ENCODE results near the gene KDSR.

- TF ChIP-seq, protein P1, sequence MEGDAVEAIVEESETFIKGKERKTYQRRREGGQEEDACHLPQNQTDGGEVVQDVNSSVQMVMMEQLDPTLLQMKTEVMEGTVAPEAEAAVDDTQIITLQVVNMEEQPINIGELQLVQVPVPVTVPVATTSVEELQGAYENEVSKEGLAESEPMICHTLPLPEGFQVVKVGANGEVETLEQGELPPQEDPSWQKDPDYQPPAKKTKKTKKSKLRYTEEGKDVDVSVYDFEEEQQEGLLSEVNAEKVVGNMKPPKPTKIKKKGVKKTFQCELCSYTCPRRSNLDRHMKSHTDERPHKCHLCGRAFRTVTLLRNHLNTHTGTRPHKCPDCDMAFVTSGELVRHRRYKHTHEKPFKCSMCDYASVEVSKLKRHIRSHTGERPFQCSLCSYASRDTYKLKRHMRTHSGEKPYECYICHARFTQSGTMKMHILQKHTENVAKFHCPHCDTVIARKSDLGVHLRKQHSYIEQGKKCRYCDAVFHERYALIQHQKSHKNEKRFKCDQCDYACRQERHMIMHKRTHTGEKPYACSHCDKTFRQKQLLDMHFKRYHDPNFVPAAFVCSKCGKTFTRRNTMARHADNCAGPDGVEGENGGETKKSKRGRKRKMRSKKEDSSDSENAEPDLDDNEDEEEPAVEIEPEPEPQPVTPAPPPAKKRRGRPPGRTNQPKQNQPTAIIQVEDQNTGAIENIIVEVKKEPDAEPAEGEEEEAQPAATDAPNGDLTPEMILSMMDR (IDR thresholded peaks at IDR 0.05): no peak
- TF ChIP-seq POLR2A (IDR thresholded peaks at IDR 0.05) (no peak), POLR2AphosphoS5 (IDR thresholded peaks at IDR 0.05) (no peak)
Measured at GRCh38 chr18:63356272-63356896, 10.6 kb downstream of the KDSR start.
